ENCODE measurements around the gene FAU. TPM values are rescaled to one million over a fixed set of nuclear protein-coding genes. Genes with fewer than 3 reads are reported as not detected.

FAU gene
- total and polyA plus RNA-seq, 9 of the 15 experiments (the other 6 are each of a cell fraction or from before 2014, with no cell fraction given) = 433 to 1,827 (median 942) TPM

GRCh38 chr11:65078151-65078550 lies 43.8 kb downstream of the FAU start (continued):
- peak in 2 of 3 experiments; percentile 28 to 47 for TF ChIP-seq YY1 (IDR thresholded peaks at IDR 0.05; ENCODE audit: borderline replicate concordance in 1 of 3, control insufficient read depth in 1 of 3, extremely low read depth in 1 of 3, insufficient read depth in 3 of 3, insufficient read length in 1 of 3, insufficient replicate concordance in 2 of 3, low read depth in 1 of 3, low read length in 2 of 3)
- peak; percentile 60; the same call in 1 of the 2 replicates for TF ChIP-seq REST (IDR thresholded peaks at IDR 0.05; ENCODE audit: borderline replicate concordance)
- no peak for TF ChIP-seq REST (CRISPR knock-in tag; IDR thresholded peaks at IDR 0.05; ENCODE audit: low read depth)
- TF ChIP-seq KAT2B (IDR thresholded peaks at IDR 0.05; ENCODE audit: low read depth, low read length) = no peak
- no peak for TF ChIP-seq CBFA2T3 (IDR thresholded peaks at IDR 0.05)
- TF ChIP-seq RAD21 (CRISPR knock-in tag; conservative IDR thresholded peaks at IDR 0.05 in 1 of 2, IDR thresholded peaks at IDR 0.05 in 1 of 2) = peak; percentile 50 to 60
- no peak for TF ChIP-seq XRCC5 (IDR thresholded peaks at IDR 0.05; ENCODE audit: low read depth, low read length)
